NB4 (cell line): ENCODE data around the gene B3GALNT1.
A peak's percentile ranks its signal among the peaks of the same experiment; 100 is the strongest.

Experiments
- DNase-seq: peaks from one replicate; pipeline ENCODE4 v3.0.0; 2010; ENCODE audit warnings: low read depth
- H3K4me3 ChIP-seq: one replicate; pipeline ENCODE4 v1.5.1; 2011; ENCODE audit warnings: mild to moderate bottlenecking, low read depth, low read length, moderate library complexity
- MYC ChIP-seq: IDR thresholded peaks from 2 replicates; pipeline ENCODE4 v1.6.1; 2011; ENCODE audit warnings: low read depth, low read length
- POLR2A ChIP-seq: IDR thresholded peaks from 2 replicates; pipeline ENCODE4 v1.6.1; 2011; ENCODE audit warnings: mild to moderate bottlenecking; ENCODE audit not compliant: insufficient read length; ENCODE audit errors: extremely low read depth
- TF ChIP-seq, protein P1 (sequence below): IDR thresholded peaks from one replicate; pipeline ENCODE4 v1.5.1; 2012; ENCODE audit warnings: low read depth, low read length
- TF ChIP-seq, protein P2 (sequence below): IDR thresholded peaks from 2 replicates; pipeline ENCODE4 v1.6.1; 2011; ENCODE audit warnings: low read depth, low read length

The B3GALNT1 gene

DNA sequence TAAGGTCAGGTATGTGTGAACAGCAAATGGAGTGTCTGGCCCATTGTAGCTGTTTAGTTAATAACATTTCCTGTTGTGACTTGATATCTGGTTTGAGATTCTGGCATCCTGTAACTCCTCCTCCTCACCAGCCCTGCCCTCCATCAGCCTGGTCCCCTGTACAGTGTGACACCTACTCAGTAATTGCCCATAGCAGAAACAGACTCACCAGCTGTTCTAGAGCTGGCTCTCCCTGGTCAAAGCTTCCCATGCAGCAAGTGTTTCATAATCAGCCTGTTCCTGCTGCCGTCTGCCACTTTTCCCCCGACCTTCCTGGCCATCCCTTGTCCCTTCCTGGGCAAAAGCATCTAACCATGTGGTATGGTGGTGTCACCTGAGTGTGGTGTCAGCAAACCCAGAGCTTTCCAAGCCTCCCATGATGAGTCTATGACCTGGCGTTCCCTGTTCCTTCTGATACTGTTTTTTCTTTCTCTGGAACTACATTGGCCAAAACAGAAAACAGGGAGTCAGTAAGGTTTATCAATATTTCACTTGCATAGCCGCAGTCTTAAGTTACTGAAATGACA, 55.4 kb downstream of the B3GALNT1 start:
- no peak overlapping the region for H3K4me3 ChIP-seq
- DNase-seq = no peak
- TF ChIP-seq, protein P1, sequence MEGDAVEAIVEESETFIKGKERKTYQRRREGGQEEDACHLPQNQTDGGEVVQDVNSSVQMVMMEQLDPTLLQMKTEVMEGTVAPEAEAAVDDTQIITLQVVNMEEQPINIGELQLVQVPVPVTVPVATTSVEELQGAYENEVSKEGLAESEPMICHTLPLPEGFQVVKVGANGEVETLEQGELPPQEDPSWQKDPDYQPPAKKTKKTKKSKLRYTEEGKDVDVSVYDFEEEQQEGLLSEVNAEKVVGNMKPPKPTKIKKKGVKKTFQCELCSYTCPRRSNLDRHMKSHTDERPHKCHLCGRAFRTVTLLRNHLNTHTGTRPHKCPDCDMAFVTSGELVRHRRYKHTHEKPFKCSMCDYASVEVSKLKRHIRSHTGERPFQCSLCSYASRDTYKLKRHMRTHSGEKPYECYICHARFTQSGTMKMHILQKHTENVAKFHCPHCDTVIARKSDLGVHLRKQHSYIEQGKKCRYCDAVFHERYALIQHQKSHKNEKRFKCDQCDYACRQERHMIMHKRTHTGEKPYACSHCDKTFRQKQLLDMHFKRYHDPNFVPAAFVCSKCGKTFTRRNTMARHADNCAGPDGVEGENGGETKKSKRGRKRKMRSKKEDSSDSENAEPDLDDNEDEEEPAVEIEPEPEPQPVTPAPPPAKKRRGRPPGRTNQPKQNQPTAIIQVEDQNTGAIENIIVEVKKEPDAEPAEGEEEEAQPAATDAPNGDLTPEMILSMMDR = no peak
- TF ChIP-seq POLR2A (no peak), MYC (no peak)
- TF ChIP-seq, protein P2, sequence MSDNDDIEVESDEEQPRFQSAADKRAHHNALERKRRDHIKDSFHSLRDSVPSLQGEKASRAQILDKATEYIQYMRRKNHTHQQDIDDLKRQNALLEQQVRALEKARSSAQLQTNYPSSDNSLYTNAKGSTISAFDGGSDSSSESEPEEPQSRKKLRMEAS = no peak

DNA sequence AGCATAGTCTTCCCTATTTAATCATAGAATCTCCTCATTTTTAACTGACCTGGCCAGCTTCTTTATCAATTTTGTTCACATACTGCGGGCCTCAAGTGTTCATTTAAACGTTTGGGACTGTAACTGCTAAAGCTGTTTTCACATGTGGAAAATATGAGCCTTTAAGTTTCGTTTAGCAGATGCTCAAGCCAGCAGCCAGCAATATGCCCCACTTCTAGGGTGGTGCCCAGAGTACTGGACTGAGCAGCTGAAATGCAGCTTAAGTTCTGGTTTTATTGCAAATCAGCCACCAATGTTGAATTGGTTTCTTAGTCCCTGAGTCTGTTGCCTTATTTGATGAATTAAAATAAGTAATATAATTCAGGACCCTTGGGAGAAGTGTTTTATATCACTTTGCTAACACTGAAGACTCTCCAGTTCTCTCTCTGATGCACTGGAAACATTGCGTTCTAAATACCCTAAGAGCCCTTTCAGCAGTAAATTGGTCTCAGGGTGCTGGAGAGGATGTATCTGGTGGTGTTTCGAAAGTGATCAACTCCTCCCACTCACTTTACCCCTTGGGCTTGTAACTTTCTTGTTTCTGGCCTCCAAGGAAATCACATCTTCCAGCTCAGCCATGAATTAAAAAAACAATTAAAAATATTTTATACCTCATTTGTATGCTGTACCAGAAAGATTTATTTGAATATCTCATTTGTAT, 61.7 kb downstream of the B3GALNT1 start:
- H3K4me3 ChIP-seq = no peak overlapping the region
- DNase-seq = peak; percentile 31
- TF ChIP-seq MYC (no peak), POLR2A (no peak)
- TF ChIP-seq, protein P2 = no peak
- TF ChIP-seq, protein P1 = no peak

DNA sequence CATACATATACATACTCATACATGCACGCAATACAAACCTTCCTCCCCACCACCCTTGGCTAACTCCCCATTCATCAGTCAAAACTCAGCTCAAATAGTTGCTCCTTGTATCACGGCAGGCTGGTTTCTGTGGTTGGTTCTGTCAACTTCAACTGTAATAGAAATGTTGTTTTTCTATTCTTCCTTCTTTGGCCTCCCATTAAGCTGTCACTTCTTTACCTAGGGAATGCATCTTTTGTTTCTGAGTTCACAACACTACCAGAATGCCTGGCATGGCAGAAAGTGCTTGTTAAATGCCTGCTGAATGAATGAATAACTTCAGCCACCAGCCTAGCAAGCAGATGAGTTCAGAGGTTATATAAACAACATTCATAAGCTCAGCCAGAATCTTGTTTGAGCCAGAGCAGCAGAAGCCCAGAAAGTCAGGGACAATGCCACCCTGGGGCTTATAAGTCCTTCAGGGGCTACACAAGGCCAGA, 63.1 kb downstream of the B3GALNT1 start:
- H3K4me3 ChIP-seq = no peak overlapping the region
- TF ChIP-seq, protein P1 = no peak
- no peak for TF ChIP-seq POLR2A
- TF ChIP-seq MYC = no peak
- TF ChIP-seq, protein P2 = no peak
- DNase-seq = no peak

DNA sequence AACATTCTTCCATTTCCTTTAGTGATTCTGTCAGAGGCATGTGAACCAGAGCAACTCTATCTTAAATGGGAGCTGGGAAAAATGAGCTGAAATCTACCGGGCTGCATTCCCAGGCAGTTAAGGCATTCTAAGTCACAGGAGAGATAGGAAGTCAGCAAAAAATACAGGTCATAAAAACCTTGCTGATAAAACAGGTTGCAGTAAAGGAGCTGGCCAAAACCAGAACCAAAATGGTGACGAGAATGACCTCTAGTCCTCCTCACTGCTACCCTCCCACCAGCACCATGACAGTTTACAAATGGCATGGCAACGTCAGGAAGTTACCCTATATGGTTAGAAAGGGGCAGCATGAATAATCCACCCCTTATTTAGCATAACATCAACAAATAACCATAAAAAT, 66.4 kb downstream of the B3GALNT1 start:
- DNase-seq = no peak
- TF ChIP-seq, protein P1 = no peak
- TF ChIP-seq, protein P2 = no peak
- TF ChIP-seq POLR2A (no peak), MYC (no peak)
- H3K4me3 ChIP-seq = no peak overlapping the region

DNA sequence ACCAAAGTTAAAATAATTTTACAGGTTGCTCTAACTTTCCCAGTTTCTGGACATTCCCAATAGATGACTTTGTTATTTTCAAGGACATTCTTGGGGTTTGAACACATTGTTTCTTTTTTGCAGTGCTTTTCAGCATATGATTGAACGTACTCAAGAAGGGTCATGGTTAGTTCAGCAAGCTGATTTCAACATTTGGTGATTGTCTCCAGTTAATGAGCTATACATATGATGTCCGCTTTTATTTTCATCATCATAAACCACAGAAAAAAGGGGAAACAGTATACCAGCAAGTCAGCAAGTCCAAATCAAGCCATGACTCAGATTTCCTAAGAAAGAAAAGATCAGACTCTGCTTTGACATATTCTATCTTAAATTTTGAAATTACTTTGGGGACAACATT, 69.4 kb downstream of the B3GALNT1 start:
- peak overlapping the region; percentile 23 for H3K4me3 ChIP-seq
- TF ChIP-seq, protein P1 = no peak
- no peak for TF ChIP-seq MYC
- DNase-seq = peak; percentile 86

DNA sequence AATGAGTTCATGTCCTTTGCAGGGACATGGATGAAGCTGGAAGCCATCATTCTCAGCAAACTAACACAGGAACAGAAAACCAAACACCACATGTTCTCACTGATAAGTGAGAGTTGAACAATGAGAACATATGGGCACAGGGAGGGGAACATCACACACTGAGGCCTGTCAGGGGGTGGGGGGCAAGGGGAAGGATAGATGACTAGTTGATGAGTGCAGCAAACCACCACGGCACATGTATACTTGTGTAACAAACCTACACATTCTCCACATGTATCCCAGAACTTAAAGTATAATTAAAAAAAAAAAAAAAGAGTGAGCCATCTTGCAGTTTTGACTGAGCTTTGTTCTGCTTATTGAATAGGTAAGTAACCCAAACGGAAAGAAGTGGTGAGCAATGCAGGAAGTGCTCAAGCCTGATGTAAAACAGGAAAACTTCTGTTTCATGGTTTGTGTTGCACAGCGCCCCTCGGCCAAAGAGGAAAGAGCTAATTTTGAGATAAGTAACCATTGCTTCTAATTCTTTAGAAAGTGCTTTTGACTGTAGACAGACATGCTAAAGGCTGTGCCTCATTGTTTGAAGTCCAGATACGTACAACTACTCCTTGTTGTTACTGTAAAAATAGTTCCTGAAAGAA, 70.1 kb downstream of the B3GALNT1 start:
- TF ChIP-seq, protein P1 = peak; percentile 6
- peak overlapping the region; percentile 23 for H3K4me3 ChIP-seq
- DNase-seq = peak; percentile 71
